Sigmoid colon (tissue), 7 donors: ENCODE data around the gene BOLA1. TPM values are rescaled to one million over a fixed set of nuclear protein-coding genes. Genes with fewer than 3 reads are reported as not detected.

Source experiments
- DNase-seq: peaks from one replicate; pipeline ENCODE4 v3.0.0-alpha.2; 2019
- H3K27ac ChIP-seq, 4 donors: fragments of 200-600 bp; sonication (generic); one replicate each; pipeline ENCODE4 v1.5.1; 2016 to 2019; ENCODE audit warnings: mild to moderate bottlenecking in 1 of 4
- H3K27me3 ChIP-seq, 3 donors: fragments of 200-600 bp; sonication (generic); one replicate each; pipeline ENCODE4 v1.5.1; 2019; ENCODE audit warnings: mild to moderate bottlenecking in 1 of 3
- H3K36me3 ChIP-seq, 4 donors: fragments of 200-600 bp; sonication (generic); one replicate each; pipeline ENCODE4 v1.5.1; 2016 to 2019
- H3K4me1 ChIP-seq, 4 donors: fragments of 200-600 bp; sonication (generic); one replicate each; pipeline ENCODE4 v1.5.1; 2017 to 2019
- H3K4me3 ChIP-seq, 4 donors: fragments of 200-600 bp; sonication (generic); one replicate each; pipeline ENCODE4 v1.5.1; 2017 to 2019; ENCODE audit warnings: mild to moderate bottlenecking in 2 of 4, moderate library complexity in 1 of 4
- H3K9me3 ChIP-seq, 4 donors: fragments of 200-600 bp in 3 of 4; sonication (generic) in 3 of 4; one replicate each; pipeline versions ENCODE4 v1.5.1 to v1.6.1; 2013 to 2019
- EP300 ChIP-seq, 4 donors: sonication (generic); formaldehyde crosslinking; IDR thresholded peaks; one replicate each; pipeline ENCODE4 v1.6.1; 2017; ENCODE audit warnings: antibody characterized with exemption in 4 of 4
- POLR2A ChIP-seq, 2 donors: fragments of 450-650 bp; IDR thresholded peaks; one replicate each; pipeline ENCODE4 v1.6.1; 2016; ENCODE audit warnings: antibody characterized with exemption in 2 of 2, mild to moderate bottlenecking in 2 of 2, moderate library complexity in 2 of 2
- POLR2AphosphoS5 ChIP-seq, 4 donors: sonication (generic); formaldehyde crosslinking; IDR thresholded peaks; one replicate each; pipeline ENCODE4 v1.6.1; 2017; ENCODE audit warnings: antibody characterized with exemption in 4 of 4
- WGBS, 2 donors: extraction: QIAGEN DNeasy Blood & Tissue Kit; methylation state at CpG; one replicate each; pipeline ENCODE4 v1.1.7; 2013; 5-methylcytosine and 5-hydroxymethylcytosine counted together
- intact Hi-C: fragments of 100-400 bp; cut with DNase I; formaldehyde crosslinking; loops from one replicate; pipeline ENCODE4 v1.15.1; 2023
- polyA plus RNA-seq, 3 donors: library from polyadenylated mRNA; stranded (reverse); fragments of 200-250 nt; gene quantifications; one replicate each; pipeline ENCODE4 v1.2.3, GENCODE V29; 2013
- total RNA-seq, 4 donors: library from RNA; depleted of rRNA; stranded (reverse); fragments of >200 nt; gene quantifications; one replicate each; pipeline ENCODE4 v1.1.0, GENCODE V29; 2016
- TF ChIP-seq, protein P1 (sequence below), 4 experiments: fragments of 450-650 bp in 3 of 4; fragments of 200-600 bp in 1 of 4; IDR thresholded peaks; one replicate each; pipeline ENCODE4 v1.5.1; 2016 to 2019; ENCODE audit warnings: antibody characterized with exemption in 4 of 4, mild to moderate bottlenecking in 3 of 4, moderate library complexity in 2 of 4
- donor health status: healthy with polysubstance abuse.
- donor health status: Bipolar disorder and iron deficiency.
- donor health status: healthy.

The BOLA1 gene
- total and polyA plus RNA-seq, 7 donors, result 19.2 to 61.4 (median 36.0) TPM

DNA sequence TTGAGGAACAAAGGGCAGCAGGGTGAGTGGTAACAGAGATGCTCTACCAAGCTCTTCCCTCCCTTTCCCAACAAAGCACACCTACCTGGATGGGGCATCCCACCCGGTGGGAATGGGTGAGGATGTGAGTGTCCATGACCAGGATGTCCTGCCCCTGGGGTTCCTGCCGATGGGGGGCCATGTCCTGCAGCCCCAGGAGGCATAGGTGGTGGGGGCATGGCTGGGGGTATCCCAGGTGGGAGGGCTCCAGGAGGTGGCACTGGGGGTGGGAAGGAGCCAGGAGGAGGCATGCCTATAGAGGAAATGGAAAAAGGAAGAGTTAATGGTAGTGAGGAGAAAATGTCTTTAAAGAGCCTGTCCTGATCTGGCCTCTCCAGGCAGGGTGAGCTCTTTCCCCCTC is 26.4 kb downstream of the BOLA1 start:
- Histone ChIP-seq H3K4me3 (no peak overlapping the region), H3K36me3 (peaks cover 37 to 61% (median 46%) of the 10 kb centered on the region in 4 donors), H3K27me3 (no peaks in the 10 kb centered on the region), H3K9me3 (no peaks in the 10 kb centered on the region), H3K4me1 (peaks cover 0 to 39% (median 34%) of the 10 kb centered on the region in 4 donors), H3K27ac (no peak overlapping the region)
- 83 to 92% methylated on average over 2 of the region's 2 CpGs for WGBS, 2 donors
- no peak for DNase-seq
- TF ChIP-seq POLR2A (IDR thresholded peaks at IDR 0.05) (no peak), POLR2AphosphoS5 (IDR thresholded peaks at IDR 0.05) (no peak), EP300 (IDR thresholded peaks at IDR 0.05) (no peak)
- TF ChIP-seq, protein P1, sequence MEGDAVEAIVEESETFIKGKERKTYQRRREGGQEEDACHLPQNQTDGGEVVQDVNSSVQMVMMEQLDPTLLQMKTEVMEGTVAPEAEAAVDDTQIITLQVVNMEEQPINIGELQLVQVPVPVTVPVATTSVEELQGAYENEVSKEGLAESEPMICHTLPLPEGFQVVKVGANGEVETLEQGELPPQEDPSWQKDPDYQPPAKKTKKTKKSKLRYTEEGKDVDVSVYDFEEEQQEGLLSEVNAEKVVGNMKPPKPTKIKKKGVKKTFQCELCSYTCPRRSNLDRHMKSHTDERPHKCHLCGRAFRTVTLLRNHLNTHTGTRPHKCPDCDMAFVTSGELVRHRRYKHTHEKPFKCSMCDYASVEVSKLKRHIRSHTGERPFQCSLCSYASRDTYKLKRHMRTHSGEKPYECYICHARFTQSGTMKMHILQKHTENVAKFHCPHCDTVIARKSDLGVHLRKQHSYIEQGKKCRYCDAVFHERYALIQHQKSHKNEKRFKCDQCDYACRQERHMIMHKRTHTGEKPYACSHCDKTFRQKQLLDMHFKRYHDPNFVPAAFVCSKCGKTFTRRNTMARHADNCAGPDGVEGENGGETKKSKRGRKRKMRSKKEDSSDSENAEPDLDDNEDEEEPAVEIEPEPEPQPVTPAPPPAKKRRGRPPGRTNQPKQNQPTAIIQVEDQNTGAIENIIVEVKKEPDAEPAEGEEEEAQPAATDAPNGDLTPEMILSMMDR (IDR thresholded peaks at IDR 0.05), result no peak
- intact Hi-C loops, result loop anchor here (2.0 kb wide), 1 partner anchor 35 kb away; no protein-coding TSS in a partner anchor

DNA sequence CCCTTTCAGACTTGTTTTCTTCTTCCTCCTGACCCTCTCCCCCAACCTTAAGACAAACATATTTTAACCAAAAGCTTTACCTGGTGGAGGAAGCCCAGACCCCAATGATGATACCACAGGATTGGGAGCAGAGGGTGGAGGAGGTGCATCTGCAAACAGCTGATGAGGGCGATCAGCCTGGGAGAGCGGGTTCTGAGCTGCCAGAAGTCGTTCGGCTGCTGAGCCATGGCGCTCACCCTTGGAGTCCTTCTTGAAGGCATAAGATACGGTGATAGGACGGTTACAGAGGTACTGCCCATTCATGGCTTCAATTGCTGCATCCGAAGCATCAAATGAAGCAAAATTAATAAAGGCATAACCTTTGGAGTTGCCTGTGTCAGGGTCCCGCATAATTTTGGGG is 26.9 kb downstream of the BOLA1 start:
- H3K27me3 ChIP-seq, result no peaks in the 10 kb centered on the region
- intact Hi-C loops, result loop anchor here (2.0 kb wide), 1 partner anchor 35 kb away; no protein-coding TSS in a partner anchor
- no peak overlapping the region for H3K27ac ChIP-seq
- peak overlapping the region in 1 of 4 donors; percentile 94 for H3K4me3 ChIP-seq
- peaks cover 0 to 39% (median 34%) of the 10 kb centered on the region in 4 donors for H3K4me1 ChIP-seq
- WGBS, 2 donors, result 94 to 95% methylated on average over 9 of the region's 9 CpGs
- TF ChIP-seq, protein P1 (IDR thresholded peaks at IDR 0.05), result no peak
- no peak for TF ChIP-seq POLR2AphosphoS5 (IDR thresholded peaks at IDR 0.05)
- TF ChIP-seq EP300 (IDR thresholded peaks at IDR 0.05), result no peak
- no peak for TF ChIP-seq POLR2A (IDR thresholded peaks at IDR 0.05)
- DNase-seq, result no peak
- peaks cover 37 to 66% (median 46%) of the 10 kb centered on the region in 4 donors for H3K36me3 ChIP-seq
- H3K9me3 ChIP-seq, result no peaks in the 10 kb centered on the region

DNA sequence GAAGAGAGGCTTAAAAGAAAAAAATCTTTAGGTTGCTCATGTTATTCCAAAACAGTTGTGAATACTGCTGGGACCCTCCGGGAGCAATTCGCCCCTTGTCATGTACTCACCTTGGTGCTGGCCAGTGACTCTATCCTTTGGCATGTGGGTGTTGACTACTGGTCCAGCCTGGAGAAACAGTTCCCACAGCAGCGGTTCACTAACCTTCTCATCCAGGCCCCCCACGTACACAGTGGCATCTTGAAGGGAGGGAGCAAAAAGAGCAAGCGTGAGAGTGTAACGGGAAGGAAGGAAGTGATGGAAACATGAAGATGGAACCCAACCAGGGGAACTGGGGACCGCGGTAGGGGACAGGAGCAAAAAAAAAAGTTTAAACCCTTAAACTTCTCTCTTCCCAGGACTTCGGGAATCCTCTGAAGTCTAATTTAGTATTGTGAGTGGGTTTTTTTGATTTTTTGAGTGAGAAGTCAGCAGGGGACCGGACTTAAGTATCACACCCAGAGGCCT is 27.7 kb downstream of the BOLA1 start:
- WGBS, 2 donors, result 2 to 3% methylated on average over 10 of the region's 10 CpGs
- TF ChIP-seq, protein P1 (IDR thresholded peaks at IDR 0.05), result no peak
- no peak for TF ChIP-seq POLR2AphosphoS5 (IDR thresholded peaks at IDR 0.05)
- TF ChIP-seq POLR2A (IDR thresholded peaks at IDR 0.05), result no peak
- no peak for TF ChIP-seq EP300 (IDR thresholded peaks at IDR 0.05)
- intact Hi-C loops, result loop anchor here (2.0 kb wide), 1 partner anchor 36 kb away; no protein-coding TSS in a partner anchor
- no peak for DNase-seq
- Histone ChIP-seq H3K27ac (peak overlapping the region; percentile 95 to 97 (median 96)), H3K36me3 (peaks cover 37 to 74% (median 46%) of the 10 kb centered on the region in 4 donors), H3K9me3 (no peaks in the 10 kb centered on the region), H3K27me3 (no peaks in the 10 kb centered on the region), H3K4me1 (peaks cover 0 to 39% (median 34%) of the 10 kb centered on the region in 4 donors), H3K4me3 (peak overlapping the region; percentile 74 to 94 (median 92))

DNA sequence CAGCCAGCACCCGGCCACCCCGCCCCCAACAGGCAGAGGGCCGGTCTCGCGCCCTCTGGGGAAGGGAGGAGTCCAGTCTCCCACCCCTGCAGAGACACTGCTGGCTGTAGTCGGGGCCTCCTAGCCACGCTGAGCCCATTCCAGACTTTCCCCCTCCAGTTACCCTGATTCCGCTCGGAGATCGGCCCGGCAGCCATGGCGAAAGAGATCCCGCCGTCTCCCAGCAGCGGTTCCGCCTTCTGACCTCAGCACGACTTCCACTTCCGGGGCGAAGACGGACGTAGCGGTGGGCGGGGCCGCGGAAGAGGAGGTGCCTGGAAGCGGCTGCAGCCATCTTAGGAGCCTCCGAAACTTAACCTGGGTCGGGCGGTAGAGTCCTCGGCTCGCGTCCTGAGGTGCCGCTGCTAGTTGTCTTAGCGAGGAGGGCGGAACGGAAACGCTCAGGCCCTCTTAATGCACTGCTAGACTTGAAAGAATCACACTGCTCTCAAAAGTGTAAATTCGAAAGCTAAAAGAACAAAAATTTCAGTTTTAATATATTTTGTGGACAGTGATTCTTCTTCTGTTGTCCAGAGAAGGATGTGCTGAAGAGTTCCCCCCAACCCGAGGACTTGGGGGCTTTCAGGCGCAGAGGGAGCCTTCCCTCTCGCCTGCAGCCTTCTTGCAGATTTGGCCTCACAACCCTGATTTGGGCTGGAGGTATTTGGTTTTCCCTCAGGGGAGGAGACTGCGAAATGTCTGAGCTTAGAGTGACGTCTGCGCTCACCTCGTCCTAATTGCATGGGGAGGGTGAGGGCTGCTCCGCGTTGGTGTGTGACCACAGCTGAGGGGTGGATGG is 28.4 kb downstream of the BOLA1 start, which contains the start of gene SF3B4:
Gene SF3B4, minus strand, starts transcription at position 241 of the 838 bp plus-strand sequence. Its CDS starts 44 bp downstream, at position 197.
- no peaks in the 10 kb centered on the region for H3K9me3 ChIP-seq
- intact Hi-C loops, result loop anchor here (2.0 kb wide), 1 partner anchor 37 kb away; no protein-coding TSS in a partner anchor
- H3K27ac ChIP-seq, result peak within 1 kb of the TSS; percentile 95 to 97 (median 96)
- H3K36me3 ChIP-seq, result peaks cover 31 to 74% (median 41%) of the 10 kb centered on the region in 4 donors
- 0 to 1% methylated on average over 47 of the region's 47 CpGs for WGBS, 2 donors
- TF ChIP-seq EP300 (IDR thresholded peaks at IDR 0.05) (peak in 1 of 4 donors; percentile 3), POLR2A (IDR thresholded peaks at IDR 0.05) (peak; percentile 94 to 96), POLR2AphosphoS5 (IDR thresholded peaks at IDR 0.05) (peak; percentile 98 to 99 (median 99))
- TF ChIP-seq, protein P1 (IDR thresholded peaks at IDR 0.05), result no peak
- peak; percentile 98 for DNase-seq
- peaks cover 0 to 39% (median 34%) of the 10 kb centered on the region in 4 donors for H3K4me1 ChIP-seq
- peak within 1 kb of the TSS; percentile 74 to 94 (median 92) for H3K4me3 ChIP-seq
- H3K27me3 ChIP-seq, result no peaks in the 10 kb centered on the region
